ENCODE results near the gene DENND5B.
A peak's percentile ranks its signal among the peaks of the same experiment; 100 is the strongest.
"Not testable (repeated sequence)": the region's sequence is repeated elsewhere in the genome, so short reads cannot be mapped to it uniquely, and the experiment has no call there.

Gene DENND5B

GRCh38 chr12:31499567-31499966, 91.4 kb downstream of the DENND5B start:
- no peak for DNase-seq

DNA sequence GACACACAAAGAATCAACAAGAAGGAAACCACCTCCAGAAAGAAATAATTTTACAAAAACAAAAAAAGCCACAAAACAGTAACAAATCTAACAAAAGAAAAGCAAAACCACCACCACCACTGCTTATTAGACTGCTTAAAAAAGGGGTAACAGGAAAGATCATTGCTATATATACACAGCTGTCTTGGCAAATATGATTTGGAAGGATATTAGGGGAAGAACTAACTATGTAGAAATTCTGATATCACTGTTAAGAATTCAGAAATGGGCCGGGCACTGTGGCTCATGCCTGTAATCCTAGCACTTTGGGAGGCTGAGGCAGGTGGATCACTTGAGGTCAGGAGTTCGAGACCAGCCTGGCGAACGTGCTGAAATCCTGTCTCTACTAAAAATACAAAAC, 92.5 kb downstream of the DENND5B start:
- DNase-seq = no peak

GRCh38 chr12:31496257-31496656, 94.7 kb downstream of the DENND5B start:
- DNase-seq = no peak

- peak; percentile 99 for DNase-seq
Observed at GRCh38 chr12:31494455-31494854, 96.5 kb downstream of the DENND5B start.

GRCh38 chr12:31492599-31493196, 98.2 kb downstream of the DENND5B start:
- DNase-seq = no peak

DNA sequence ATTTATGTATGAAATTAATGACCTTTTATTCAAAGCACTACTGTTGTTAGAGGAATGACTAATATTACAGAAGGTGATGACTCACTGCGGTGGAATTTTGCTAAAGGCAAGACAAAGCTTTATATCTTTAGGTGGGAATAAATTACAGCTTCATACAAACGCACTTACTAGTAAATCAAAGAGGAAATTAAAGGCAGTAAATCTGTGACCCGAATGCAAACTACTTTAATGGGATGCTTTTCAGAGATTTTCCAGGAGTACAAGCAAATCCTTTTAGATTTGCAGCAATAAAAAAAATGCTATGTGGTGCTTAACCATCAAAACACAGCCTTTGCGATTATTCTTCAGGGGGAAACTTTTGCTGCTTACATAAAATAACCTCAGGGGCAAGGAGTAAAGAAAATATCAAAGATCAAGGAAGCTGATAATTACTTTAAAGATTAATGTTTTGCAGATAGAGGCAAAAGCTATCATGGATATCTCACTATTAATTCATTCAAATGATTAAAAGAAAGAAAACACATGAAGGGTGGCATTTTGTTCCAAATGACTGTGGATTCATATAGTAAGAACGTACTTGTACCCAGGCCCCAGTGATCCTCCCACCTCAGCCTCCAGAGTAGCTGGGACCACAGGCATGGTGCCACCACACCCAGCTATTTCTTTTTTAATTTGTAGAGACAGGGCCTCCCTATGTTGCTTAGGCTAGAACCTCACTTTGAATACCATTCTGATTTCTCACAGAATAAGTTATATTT, 98.9 kb downstream of the DENND5B start:
- DNase-seq = peak; percentile 99

GRCh38 chr12:31491241-31491794, 99.6 kb downstream of the DENND5B start:
- peak; percentile 81 for DNase-seq

GRCh38 chr12:31488737-31489338, 102.1 kb downstream of the DENND5B start:
- peak; percentile 71 for DNase-seq

- peak; percentile 77 for DNase-seq
Observed at GRCh38 chr12:31485571-31485970, 105.4 kb downstream of the DENND5B start.

DNA sequence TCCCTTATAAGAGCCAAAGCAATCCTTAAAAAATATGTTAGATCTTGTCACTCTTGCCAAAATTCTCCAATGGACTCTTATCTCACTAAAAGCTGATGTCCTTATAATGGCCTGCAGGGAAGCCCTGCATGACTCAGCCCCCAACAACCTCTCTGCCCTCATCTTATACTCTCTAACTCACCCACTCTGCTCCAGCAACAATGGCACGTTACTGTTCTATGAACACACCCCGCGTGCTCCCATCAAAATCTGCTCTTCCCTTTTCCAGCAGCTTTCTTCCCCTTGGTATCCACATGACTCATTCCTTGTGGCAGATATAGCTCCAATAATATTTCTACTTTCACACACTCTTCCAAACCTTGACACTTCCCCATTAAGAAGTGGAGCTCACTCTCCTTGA, 108.1 kb downstream of the DENND5B start:
- DNase-seq = no peak

DNA sequence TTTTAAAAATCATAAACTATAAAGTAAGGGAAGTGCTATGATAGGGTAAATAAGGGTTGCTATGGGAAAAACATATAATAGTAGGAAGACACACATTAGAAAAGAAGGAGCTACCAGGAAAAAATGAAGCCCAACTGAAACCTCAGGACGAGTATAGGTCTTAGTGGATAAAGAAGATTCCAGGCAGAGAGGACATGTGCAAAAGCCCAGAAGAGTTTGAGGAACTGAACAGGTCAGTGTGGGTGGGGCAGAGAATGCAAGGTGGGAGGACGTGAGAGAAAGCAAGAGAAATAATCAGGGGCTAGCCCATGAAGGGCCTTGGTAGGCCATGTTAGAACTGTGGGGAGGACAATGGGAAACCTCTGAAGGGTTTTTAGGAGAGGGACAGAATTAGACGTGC, 109.5 kb downstream of the DENND5B start:
- no peak for DNase-seq

- peak; percentile 70 for DNase-seq
Observed at GRCh38 chr12:31479516-31480210, 111.3 kb downstream of the DENND5B start.

DNA sequence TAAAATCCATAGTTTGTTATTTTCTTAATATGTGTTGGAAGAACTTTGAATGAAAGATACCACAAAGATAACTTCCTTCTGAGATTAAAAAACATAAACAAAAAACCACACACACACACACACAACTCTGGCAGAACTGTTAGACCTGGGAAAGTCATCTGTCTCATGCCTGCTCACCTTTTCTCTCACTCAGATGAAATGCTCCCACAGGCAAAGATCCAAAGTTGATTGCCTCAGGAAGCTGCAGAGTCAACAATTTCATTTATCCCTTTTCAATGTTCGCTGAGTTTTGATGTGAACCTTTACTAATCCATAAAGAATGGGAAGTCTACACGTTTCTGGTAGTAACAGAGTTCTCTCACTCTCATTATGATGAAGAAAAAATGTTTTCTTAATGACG, 112.0 kb downstream of the DENND5B start:
- DNase-seq = no peak

GRCh38 chr12:31478425-31478824, 112.5 kb downstream of the DENND5B start:
- DNase-seq = no peak

DNA sequence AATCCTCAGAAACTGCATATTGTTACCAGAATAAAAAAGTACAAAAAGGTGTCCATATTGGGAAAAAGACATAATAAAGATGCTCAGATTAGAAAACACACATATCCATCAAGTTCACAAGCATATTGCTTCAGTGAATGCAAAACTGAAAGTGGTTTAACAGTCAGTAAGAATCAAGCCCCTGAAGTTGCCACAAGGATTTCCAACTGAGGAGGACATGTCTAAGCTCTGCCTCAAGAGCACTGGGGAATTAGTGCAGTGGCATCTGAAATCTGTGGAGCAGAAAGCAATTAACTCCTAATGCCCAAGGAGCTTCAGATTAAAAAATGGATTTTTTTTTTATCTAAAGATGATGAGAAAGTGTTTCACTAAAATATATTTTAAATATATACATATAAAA, 113.2 kb downstream of the DENND5B start:
- no peak for DNase-seq

GRCh38 chr12:31476437-31476836, 114.5 kb downstream of the DENND5B start:
- no peak for DNase-seq

GRCh38 chr12:31475610-31476009, 115.3 kb downstream of the DENND5B start:
- not testable (repeated sequence) for DNase-seq

- no peak for DNase-seq
Observed at GRCh38 chr12:31474751-31475150, 116.2 kb downstream of the DENND5B start.

DNA sequence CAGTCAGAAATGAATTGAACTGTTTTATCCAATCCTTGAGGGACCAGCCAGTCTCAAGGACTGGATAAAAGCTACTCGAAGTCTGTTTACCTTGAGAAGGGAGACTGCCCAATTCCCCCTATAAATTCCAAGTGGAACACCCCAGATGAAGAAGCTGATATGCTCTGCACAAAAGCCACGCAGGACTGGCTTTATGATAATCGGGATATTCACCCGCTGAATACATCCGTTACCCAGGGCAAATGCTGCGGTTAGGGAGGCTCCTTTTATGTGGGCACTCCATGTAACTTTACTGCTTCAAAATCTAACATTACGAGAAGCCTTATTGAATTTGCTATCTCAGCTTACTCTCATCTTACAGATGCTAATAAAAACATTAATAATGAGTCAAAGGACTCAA, 119.1 kb downstream of the DENND5B start:
- DNase-seq = no peak

GRCh38 chr12:31471051-31471450, 119.9 kb downstream of the DENND5B start:
- no peak for DNase-seq

DNA sequence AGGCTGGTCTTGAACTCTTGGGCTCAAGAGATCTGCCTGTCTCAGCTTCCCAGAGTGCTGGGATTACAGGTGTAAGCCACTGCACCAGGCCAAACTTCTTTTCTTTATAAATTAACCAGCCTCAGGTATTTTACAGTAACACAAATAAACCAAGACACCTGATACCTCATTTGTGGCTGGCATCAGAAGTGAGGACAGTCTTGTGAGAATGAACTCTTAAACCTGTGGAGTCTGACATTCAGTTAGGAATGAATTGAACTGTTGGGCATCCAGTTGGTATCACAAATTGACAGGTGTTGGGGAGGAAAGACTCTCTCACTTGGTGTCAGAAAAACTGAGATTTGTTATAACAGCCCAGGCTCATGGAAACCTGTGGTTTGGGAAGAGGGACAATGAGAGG, 120.5 kb downstream of the DENND5B start:
- DNase-seq = peak; percentile 92

GRCh38 chr12:31466768-31467167, 124.2 kb downstream of the DENND5B start:
- no peak for DNase-seq

DNA sequence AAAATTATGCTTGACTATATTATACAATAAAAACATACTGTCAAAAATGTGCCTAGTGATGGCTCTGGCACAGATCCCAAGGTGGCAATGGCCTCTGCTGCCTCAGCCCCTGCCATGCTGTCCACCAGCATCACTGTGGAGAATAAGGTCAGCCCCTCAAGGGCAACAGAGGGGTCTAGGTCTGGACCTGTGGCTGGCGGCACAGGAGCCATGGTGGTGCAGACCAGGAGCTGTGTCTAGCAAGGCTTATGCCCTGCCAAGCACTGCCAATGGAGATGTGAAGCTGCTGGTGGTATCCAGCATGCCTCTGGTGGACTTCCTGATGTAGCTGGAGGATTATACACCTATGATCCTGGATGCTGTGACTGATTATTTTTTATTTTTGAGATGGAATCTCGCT, 125.9 kb downstream of the DENND5B start:
- no peak for DNase-seq
